Liver (tissue), 3 donors: Measurements from ENCODE around the gene LEMD1.

Experiments used
- CTCF ChIP-seq: fragments of 150-350 bp; IDR thresholded peaks from 2 replicates; pipeline ENCODE4 v1.5.1; 2017; ENCODE audit warnings: improper control_type of control experiment, low read depth, low read length; ENCODE audit not compliant: missing input control
- EGR1 ChIP-seq, 2 donors: IDR thresholded peaks; 2 replicates each; pipeline ENCODE4 v1.6.1; 2016 to 2018; ENCODE audit warnings: antibody characterized with exemption in 2 of 2, low read depth in 2 of 2
- GABPA ChIP-seq, 2 donors: IDR thresholded peaks in 1 of 2; conservative IDR thresholded peaks in 1 of 2; 2 replicates each; pipeline ENCODE4 v1.6.1; 2016; ENCODE audit warnings: antibody characterized with exemption in 2 of 2, mild to moderate bottlenecking in 1 of 2, moderate library complexity in 1 of 2
- JUND ChIP-seq, 2 donors: IDR thresholded peaks; 2 replicates each; pipeline ENCODE4 v1.6.1; 2016; ENCODE audit warnings: antibody characterized with exemption in 2 of 2
- TF ChIP-seq, protein P1 (sequence below): IDR thresholded peaks from 2 replicates; pipeline ENCODE4 v1.6.1; 2016; ENCODE audit warnings: antibody characterized with exemption
- TF ChIP-seq, protein P2 (sequence below): IDR thresholded peaks from 2 replicates; pipeline ENCODE4 v1.6.1; 2016; ENCODE audit warnings: antibody characterized with exemption
- donor health status: healthy.
- donor health status: healthy.

DNA sequence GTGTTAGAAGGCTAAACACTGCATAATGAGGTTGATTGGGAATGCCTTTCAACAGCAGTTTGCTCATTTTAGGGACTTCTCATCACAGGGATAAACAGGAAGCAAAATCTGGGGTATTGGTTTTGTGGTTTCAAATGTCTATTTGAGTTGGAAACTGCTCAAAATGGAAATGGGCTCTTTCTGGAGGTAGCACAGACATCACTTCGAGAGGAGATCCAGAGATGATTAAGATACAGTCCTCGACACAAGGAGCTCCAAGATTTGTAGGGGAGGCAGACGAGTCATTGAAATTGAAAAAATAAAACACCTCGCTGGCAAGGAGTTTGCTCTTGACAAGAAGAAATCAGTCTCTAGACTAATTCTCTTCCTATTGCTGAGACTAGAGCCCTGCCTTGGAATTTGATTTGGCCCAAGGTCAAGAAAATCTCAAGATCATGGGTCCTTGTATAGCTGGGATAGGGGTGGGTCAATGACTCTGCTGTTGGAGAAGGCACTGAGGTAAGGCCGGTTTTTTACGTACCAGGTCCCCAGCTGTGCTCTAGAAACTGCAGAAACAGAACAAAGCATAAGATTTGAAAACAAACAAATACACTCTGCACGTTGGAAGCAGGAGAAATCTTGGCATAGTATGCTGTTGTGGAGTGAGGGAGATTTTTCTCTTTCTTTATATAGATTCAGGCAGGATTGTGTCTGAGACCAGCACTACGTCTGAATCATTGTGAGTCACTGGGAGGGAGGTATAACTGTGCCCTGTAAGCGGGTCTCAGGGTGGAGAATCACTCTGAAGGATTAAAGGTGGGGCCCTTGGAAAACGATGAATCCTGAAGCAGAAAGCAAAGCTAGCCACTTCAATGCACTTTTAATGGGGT is 47.4 kb downstream of the LEMD1 start:
- TF ChIP-seq EGR1 (IDR thresholded peaks at IDR 0.05; ENCODE audit: low read depth in 2 of 2), result no peak
- TF ChIP-seq CTCF, result no peak
- TF ChIP-seq JUND (IDR thresholded peaks at IDR 0.05), result no peak
- TF ChIP-seq, protein P1, sequence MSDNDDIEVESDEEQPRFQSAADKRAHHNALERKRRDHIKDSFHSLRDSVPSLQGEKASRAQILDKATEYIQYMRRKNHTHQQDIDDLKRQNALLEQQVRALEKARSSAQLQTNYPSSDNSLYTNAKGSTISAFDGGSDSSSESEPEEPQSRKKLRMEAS, result no peak
- TF ChIP-seq, protein P2, sequence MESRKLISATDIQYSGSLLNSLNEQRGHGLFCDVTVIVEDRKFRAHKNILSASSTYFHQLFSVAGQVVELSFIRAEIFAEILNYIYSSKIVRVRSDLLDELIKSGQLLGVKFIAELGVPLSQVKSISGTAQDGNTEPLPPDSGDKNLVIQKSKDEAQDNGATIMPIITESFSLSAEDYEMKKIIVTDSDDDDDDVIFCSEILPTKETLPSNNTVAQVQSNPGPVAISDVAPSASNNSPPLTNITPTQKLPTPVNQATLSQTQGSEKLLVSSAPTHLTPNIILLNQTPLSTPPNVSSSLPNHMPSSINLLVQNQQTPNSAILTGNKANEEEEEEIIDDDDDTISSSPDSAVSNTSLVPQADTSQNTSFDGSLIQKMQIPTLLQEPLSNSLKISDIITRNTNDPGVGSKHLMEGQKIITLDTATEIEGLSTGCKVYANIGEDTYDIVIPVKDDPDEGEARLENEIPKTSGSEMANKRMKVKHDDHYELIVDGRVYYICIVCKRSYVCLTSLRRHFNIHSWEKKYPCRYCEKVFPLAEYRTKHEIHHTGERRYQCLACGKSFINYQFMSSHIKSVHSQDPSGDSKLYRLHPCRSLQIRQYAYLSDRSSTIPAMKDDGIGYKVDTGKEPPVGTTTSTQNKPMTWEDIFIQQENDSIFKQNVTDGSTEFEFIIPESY, result no peak
- no peak for TF ChIP-seq GABPA (IDR thresholded peaks at IDR 0.05 in 1 of 2, conservative IDR thresholded peaks at IDR 0.05 in 1 of 2)
